A549 (cell line): ENCODE data around the gene ATP9B.

Experiments
- EHMT2 ChIP-seq: fragments of 200-600 bp; sonication (generic); IDR thresholded peaks from 2 replicates; pipeline ENCODE4 v1.6.1; 2016; ENCODE audit warnings: antibody characterized with exemption, low read depth, mild to moderate bottlenecking, moderate library complexity
- EP300 ChIP-seq, 2 experiments: fragments of >200 bp; sonication (Bioruptor Twin); formaldehyde crosslinking; IDR thresholded peaks; 2 replicates in 1 of 2; 3 replicates in 1 of 2; pipeline ENCODE4 v1.6.1; 2016 to 2017
- ESRRA ChIP-seq: fragments of 150-350 bp; IDR thresholded peaks from 2 replicates; pipeline ENCODE4 v1.6.1; 2014; ENCODE audit warnings: mild to moderate bottlenecking, low read length, borderline replicate concordance
- FOXS1 ChIP-seq: fragments of 250-450 bp; sonication (Bioruptor Pico); IDR thresholded peaks from 2 replicates; pipeline ENCODE4 v1.5.0; 2020; ENCODE audit warnings: mild to moderate bottlenecking, moderate library complexity
- JUN ChIP-seq, 2 experiments: fragments of >200 bp; sonication (Bioruptor Twin); formaldehyde crosslinking; IDR thresholded peaks; 2 replicates in 1 of 2; 3 replicates in 1 of 2; pipeline ENCODE4 v1.6.1; 2016 to 2017
- KDM1A ChIP-seq: fragments of 200-600 bp; sonication (generic); IDR thresholded peaks from 2 replicates; pipeline ENCODE4 v1.6.1; 2016; ENCODE audit warnings: low read depth, mild to moderate bottlenecking
- MAX ChIP-seq: IDR thresholded peaks from 2 replicates; pipeline ENCODE4 v1.6.1; 2012
- MAZ ChIP-seq: fragments of 150-350 bp; IDR thresholded peaks from 2 replicates; pipeline ENCODE4 v1.6.1; 2014; ENCODE audit warnings: antibody characterized with exemption, low read depth, low read length, borderline replicate concordance
- POLR2A ChIP-seq: IDR thresholded peaks from 2 replicates; pipeline ENCODE4 v1.6.1; 2012; ENCODE audit warnings: mild to moderate bottlenecking, low read length
- RCOR1 ChIP-seq: fragments of 150-350 bp; IDR thresholded peaks from 2 replicates; pipeline ENCODE4 v1.6.1; 2014; ENCODE audit warnings: antibody characterized with exemption, low read length, low read depth
- RFX5 ChIP-seq: fragments of 450-650 bp; IDR thresholded peaks from 2 replicates; pipeline ENCODE4 v1.7.1; 2014; ENCODE audit warnings: antibody characterized with exemption, mild to moderate bottlenecking, moderate library complexity
- USF2 ChIP-seq: fragments of 450-650 bp; IDR thresholded peaks from 2 replicates; pipeline ENCODE4 v1.6.1; 2014; ENCODE audit warnings: antibody characterized with exemption
- TF ChIP-seq, protein P1 (sequence below): fragments of >200 bp; sonication (Bioruptor Twin); formaldehyde crosslinking; IDR thresholded peaks from 3 replicates; pipeline ENCODE4 v1.5.1; 2016

GRCh38 chr18:79413901-79414300 lies 344.7 kb downstream of the ATP9B start:
- TF ChIP-seq, protein P1, sequence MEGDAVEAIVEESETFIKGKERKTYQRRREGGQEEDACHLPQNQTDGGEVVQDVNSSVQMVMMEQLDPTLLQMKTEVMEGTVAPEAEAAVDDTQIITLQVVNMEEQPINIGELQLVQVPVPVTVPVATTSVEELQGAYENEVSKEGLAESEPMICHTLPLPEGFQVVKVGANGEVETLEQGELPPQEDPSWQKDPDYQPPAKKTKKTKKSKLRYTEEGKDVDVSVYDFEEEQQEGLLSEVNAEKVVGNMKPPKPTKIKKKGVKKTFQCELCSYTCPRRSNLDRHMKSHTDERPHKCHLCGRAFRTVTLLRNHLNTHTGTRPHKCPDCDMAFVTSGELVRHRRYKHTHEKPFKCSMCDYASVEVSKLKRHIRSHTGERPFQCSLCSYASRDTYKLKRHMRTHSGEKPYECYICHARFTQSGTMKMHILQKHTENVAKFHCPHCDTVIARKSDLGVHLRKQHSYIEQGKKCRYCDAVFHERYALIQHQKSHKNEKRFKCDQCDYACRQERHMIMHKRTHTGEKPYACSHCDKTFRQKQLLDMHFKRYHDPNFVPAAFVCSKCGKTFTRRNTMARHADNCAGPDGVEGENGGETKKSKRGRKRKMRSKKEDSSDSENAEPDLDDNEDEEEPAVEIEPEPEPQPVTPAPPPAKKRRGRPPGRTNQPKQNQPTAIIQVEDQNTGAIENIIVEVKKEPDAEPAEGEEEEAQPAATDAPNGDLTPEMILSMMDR: no peak
- TF ChIP-seq USF2 (no peak), RFX5 (no peak), MAZ (no peak), EHMT2 (no peak), RCOR1 (no peak), JUN (IDR thresholded peaks at IDR 0.05) (no peak), POLR2A (no peak), KDM1A (no peak), EP300 (IDR thresholded peaks at IDR 0.05) (no peak), ESRRA (no peak), MAX (no peak), FOXS1 (CRISPR knock-in tag) (no peak)
